ENCODE data around the gene STXBP2.

The STXBP2 gene

DNA sequence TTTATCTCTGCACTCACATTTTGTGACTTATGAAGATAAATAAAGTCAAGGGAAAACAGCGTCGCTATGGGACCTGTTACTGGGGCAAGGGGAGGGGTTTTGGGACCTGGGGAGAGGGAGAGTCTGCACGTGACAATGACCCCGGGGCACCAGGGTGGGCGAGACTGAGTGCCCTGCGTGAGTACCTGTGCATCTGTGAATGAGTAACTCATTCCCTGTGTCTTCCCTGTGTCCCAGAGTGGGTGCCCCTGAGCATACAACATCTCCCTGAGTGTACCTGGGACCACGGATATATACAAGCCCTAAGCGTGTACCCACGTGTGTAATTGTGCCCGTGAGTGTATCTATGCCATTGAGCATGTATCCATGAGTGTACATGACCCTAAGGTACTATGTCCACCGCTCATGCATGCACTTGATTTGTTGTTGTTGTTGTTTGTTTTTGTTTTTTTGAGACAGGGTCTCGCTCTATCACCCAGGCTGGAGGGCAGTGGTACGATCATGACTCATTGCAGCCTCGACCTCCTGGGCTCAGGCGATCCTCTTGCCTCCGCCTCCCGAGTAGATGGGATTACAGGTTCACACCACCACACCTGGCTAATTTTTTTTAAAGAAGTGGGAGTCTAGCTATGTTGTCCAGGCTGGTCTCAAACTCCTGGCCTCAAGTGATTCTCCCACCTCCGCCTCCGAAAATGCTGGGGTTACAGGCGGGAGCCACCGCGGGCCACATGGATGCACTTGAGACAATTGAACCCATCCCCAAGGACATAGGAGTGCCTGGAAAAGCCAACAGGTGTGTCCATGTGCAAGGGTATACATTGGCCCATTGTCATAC, 43.1 kb downstream of the STXBP2 start:
- Histone ChIP-seq H3K4me3 (ENCODE audit: control insufficient read depth in 1 of 7, extremely low read depth in 1 of 7, insufficient read depth in 4 of 7, low read depth in 2 of 7, low read length in 6 of 7) (peak overlapping the region in 6 of 7 experiments; percentile 44 to 98 (median 90)), H3K36me3 (ENCODE audit: control insufficient read depth in 4 of 4, insufficient read depth in 4 of 4, low read length in 3 of 4) (peaks cover 0 to 19% (median 9%) of the 10 kb centered on the region in 4 experiments), H3K4me1 (ENCODE audit: control extremely low read depth in 1 of 4, control insufficient read depth in 4 of 4, insufficient read depth in 4 of 4, low read length in 3 of 4) (peaks cover 0 to 56% (median 51%) of the 10 kb centered on the region in 4 experiments), H3K27me3 (replicated peaks in 2 of 5; ENCODE audit: control insufficient read depth in 4 of 5, insufficient read depth in 5 of 5, low read length in 4 of 5) (no peaks in the 10 kb centered on the region), H3K27ac (ENCODE audit: insufficient read depth in 1 of 2, low read depth in 1 of 2, low read length in 2 of 2, poor library complexity in 1 of 2, severe bottlenecking in 2 of 2) (no peak overlapping the region), H3K9me3 (ENCODE audit: control extremely low read depth in 1 of 5, control insufficient read depth in 4 of 5, insufficient read depth in 2 of 5, low read depth in 1 of 5, low read length in 4 of 5) (no peaks in the 10 kb centered on the region)
- WGBS (ENCODE audit: insufficient coverage), result 65% methylated on average over 17 of the region's 22 CpGs
- no peak for DNase-seq
- CTCF ChIA-PET, result interaction anchor here (0.8 to 3.3 kb wide), 21 partner anchors 9 to 262 kb away, joined by 3 to 49 read pairs (median 4); partner anchors contain the start of genes FCER2 and PCP2
- POLR2A ChIA-PET, result interaction anchor here (1.1 to 1.7 kb wide), 3 partner anchors 10 to 115 kb away, joined by 3 to 4 read pairs (median 3); no protein-coding TSS in a partner anchor

DNA sequence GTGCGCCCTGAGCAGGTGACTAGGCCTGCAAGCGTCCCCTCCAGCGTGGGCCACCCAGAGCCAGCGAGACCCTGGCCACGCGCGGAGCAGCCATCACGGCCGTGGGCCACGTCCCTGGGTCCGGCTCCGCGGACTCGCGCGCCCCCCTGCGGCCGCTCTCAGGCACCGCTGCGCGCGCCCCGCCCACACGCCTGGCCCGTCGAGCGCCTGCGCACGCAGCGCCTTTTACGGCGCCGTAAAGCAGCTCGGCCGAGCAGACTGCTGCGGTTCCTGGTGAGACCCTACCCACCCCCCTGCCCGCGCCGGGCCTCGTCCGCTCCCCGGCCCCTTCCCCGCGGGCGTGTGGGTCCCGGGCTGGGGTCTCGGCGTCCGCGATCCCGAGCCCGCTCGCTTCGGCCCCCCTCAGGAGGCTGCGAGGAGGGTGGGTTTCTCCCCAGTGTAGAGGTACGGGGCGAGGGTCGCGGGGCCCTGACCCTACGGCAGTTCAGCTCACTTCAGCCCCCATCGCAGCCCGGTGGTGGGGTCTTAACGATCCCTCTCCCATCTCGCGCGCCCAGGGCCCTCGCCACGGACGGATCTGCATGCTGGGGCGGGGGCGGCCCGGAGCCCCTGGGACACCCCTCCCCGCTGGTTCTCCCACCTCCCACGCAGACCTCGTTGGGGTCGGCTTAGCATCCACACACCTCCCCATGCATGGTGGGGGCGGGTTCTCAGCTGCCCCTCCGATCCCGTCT, 43.9 kb downstream of the STXBP2 start, which contains the start of gene TRAPPC5:
TRAPPC5 (plus strand) TSS at position 228 of the 734 bp plus-strand sequence. CDS start 1,421 bp downstream, outside the sequence.
- peaks cover 0 to 56% (median 51%) of the 10 kb centered on the region in 4 experiments for H3K4me1 ChIP-seq (ENCODE audit: control extremely low read depth in 1 of 4, control insufficient read depth in 4 of 4, insufficient read depth in 4 of 4, low read length in 3 of 4)
- WGBS (ENCODE audit: insufficient coverage), result 0% methylated on average over 65 of the region's 79 CpGs
- POLR2A ChIA-PET, result interaction anchor here (0.6 to 1.7 kb wide), 6 partner anchors 11 to 374 kb away, joined by 3 to 4 read pairs (median 3); partner anchors contain the start of gene PCP2

DNA sequence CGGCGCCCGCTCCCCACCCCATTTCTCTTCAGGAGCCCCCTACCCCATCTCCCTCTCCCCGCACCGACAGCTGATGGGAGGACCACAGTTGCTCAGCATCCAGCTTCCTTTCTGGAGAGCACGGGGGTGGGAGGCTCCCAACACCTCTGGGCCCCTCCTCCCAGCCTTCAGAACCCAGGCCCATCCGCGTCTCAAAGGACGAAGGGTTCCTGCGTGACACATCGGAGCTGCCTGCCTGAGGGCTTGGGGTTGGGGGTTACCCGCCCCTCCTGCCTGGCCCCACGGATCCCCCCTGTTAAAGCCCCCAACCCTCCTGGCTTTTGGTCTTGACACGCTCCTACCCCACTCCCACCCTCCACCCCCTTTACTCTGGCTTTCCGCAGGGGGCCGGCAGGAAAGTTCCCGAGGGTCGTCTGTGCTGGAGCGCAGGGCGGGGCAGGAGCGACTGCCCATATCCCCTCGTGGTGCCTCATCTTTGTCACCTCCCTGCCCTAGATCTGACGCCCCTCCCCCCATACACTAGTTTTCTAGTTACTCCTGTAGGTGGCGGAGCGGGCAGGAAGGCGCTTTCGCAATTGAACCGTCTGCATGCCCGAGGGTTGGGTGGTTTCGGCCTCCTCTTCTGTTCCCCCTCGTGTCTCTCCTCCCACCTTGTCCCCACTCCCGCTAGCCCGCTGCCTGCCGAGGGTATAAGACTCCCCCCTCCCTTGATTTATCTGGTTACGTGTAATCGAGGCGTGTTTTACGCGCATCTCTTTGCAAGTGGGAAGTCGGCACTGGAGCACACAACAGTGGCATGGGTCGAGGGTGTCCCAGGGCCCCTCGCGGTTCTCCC, 44.6 kb downstream of the STXBP2 start:
- 4% methylated on average over 36 of the region's 43 CpGs for WGBS (ENCODE audit: insufficient coverage)
- Histone ChIP-seq H3K27me3 (replicated peaks in 2 of 5; ENCODE audit: control insufficient read depth in 4 of 5, insufficient read depth in 5 of 5, low read length in 4 of 5) (no peaks in the 10 kb centered on the region), H3K27ac (ENCODE audit: insufficient read depth in 1 of 2, low read depth in 1 of 2, low read length in 2 of 2, poor library complexity in 1 of 2, severe bottlenecking in 2 of 2) (peak overlapping the region; percentile 54 to 87), H3K4me3 (ENCODE audit: control insufficient read depth in 1 of 7, extremely low read depth in 1 of 7, insufficient read depth in 4 of 7, low read depth in 2 of 7, low read length in 6 of 7) (peak overlapping the region; percentile 56 to 98 (median 87)), H3K9me3 (ENCODE audit: control extremely low read depth in 1 of 5, control insufficient read depth in 4 of 5, insufficient read depth in 2 of 5, low read depth in 1 of 5, low read length in 4 of 5) (no peaks in the 10 kb centered on the region), H3K36me3 (ENCODE audit: control insufficient read depth in 4 of 4, insufficient read depth in 4 of 4, low read length in 3 of 4) (peaks cover 0 to 24% (median 11%) of the 10 kb centered on the region in 4 experiments), H3K4me1 (ENCODE audit: control extremely low read depth in 1 of 4, control insufficient read depth in 4 of 4, insufficient read depth in 4 of 4, low read length in 3 of 4) (peaks cover 0 to 51% (median 46%) of the 10 kb centered on the region in 4 experiments)
- POLR2A ChIA-PET, result interaction anchor here (0.6 to 1.7 kb wide), 5 partner anchors 12 to 373 kb away, joined by 3 to 4 read pairs (median 3); no protein-coding TSS in a partner anchor
- CTCF ChIA-PET, result interaction anchor here (0.6 to 3.3 kb wide), 32 partner anchors 11 to 260 kb away, joined by 3 to 49 read pairs (median 4); partner anchors contain the start of genes FCER2, PCP2, PET100 and STXBP2
- DNase-seq, result peak; percentile 91 to 95 (median 94)

More for the DNA sequence above, 43.9 kb downstream of the STXBP2 start, which contains the start of gene TRAPPC5:
- DNase-seq, result peak; percentile 84 to 91 (median 91)
- Histone ChIP-seq H3K27ac (ENCODE audit: insufficient read depth in 1 of 2, low read depth in 1 of 2, low read length in 2 of 2, poor library complexity in 1 of 2, severe bottlenecking in 2 of 2) (peak within 1 kb of the TSS; percentile 54 to 87), H3K36me3 (ENCODE audit: control insufficient read depth in 4 of 4, insufficient read depth in 4 of 4, low read length in 3 of 4) (peaks cover 0 to 24% (median 11%) of the 10 kb centered on the region in 4 experiments), H3K9me3 (ENCODE audit: control extremely low read depth in 1 of 5, control insufficient read depth in 4 of 5, insufficient read depth in 2 of 5, low read depth in 1 of 5, low read length in 4 of 5) (no peaks in the 10 kb centered on the region), H3K27me3 (replicated peaks in 2 of 5; ENCODE audit: control insufficient read depth in 4 of 5, insufficient read depth in 5 of 5, low read length in 4 of 5) (no peaks in the 10 kb centered on the region), H3K4me3 (ENCODE audit: control insufficient read depth in 1 of 7, extremely low read depth in 1 of 7, insufficient read depth in 4 of 7, low read depth in 2 of 7, low read length in 6 of 7) (peak within 1 kb of the TSS; percentile 56 to 98 (median 87))
- CTCF ChIA-PET, result interaction anchor here (0.6 to 3.3 kb wide), 32 partner anchors 10 to 261 kb away, joined by 3 to 49 read pairs (median 4); partner anchors contain the start of genes FCER2, PCP2, PET100 and STXBP2

DNA sequence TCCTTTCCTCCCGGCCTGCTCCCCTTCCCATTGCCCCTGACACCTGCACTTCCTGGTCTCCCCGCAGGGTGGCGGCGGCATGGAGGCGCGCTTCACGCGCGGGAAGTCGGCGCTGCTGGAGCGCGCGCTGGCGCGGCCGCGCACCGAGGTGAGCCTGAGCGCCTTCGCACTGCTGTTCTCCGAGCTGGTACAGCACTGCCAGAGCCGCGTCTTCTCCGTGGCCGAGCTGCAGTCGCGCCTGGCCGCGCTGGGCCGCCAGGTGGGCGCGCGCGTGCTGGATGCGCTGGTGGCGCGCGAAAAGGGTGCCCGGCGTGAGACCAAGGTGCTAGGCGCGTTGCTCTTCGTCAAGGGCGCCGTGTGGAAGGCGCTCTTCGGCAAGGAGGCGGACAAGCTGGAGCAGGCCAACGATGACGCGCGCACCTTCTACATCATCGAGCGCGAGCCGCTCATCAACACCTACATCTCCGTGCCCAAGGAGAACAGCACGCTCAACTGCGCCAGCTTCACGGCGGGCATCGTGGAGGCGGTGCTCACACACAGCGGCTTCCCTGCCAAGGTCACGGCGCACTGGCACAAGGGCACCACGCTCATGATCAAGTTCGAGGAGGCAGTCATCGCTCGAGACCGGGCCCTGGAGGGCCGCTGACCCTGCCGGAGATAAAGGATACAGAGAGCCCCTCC, 45.4 kb downstream of the STXBP2 start:
- Histone ChIP-seq H3K4me3 (ENCODE audit: control insufficient read depth in 1 of 7, extremely low read depth in 1 of 7, insufficient read depth in 4 of 7, low read depth in 2 of 7, low read length in 6 of 7) (peak overlapping the region in 5 of 7 experiments; percentile 81 to 98 (median 93)), H3K27me3 (replicated peaks in 2 of 5; ENCODE audit: control insufficient read depth in 4 of 5, insufficient read depth in 5 of 5, low read length in 4 of 5) (no peaks in the 10 kb centered on the region), H3K4me1 (ENCODE audit: control extremely low read depth in 1 of 4, control insufficient read depth in 4 of 4, insufficient read depth in 4 of 4, low read length in 3 of 4) (peaks cover 0 to 44% (median 39%) of the 10 kb centered on the region in 4 experiments), H3K36me3 (ENCODE audit: control insufficient read depth in 4 of 4, insufficient read depth in 4 of 4, low read length in 3 of 4) (peaks cover 0 to 24% (median 11%) of the 10 kb centered on the region in 4 experiments), H3K27ac (ENCODE audit: insufficient read depth in 1 of 2, low read depth in 1 of 2, low read length in 2 of 2, poor library complexity in 1 of 2, severe bottlenecking in 2 of 2) (no peak overlapping the region), H3K9me3 (ENCODE audit: control extremely low read depth in 1 of 5, control insufficient read depth in 4 of 5, insufficient read depth in 2 of 5, low read depth in 1 of 5, low read length in 4 of 5) (no peaks in the 10 kb centered on the region)
- 90% methylated on average over 73 of the region's 74 CpGs for WGBS (ENCODE audit: insufficient coverage)
- POLR2A ChIA-PET, result no interaction called here
- CTCF ChIA-PET, result interaction anchor here (2.9 to 3.3 kb wide), 2 partner anchors 114 to 117 kb away, joined by 18 to 49 read pairs; no protein-coding TSS in a partner anchor
- DNase-seq, result no peak

DNA sequence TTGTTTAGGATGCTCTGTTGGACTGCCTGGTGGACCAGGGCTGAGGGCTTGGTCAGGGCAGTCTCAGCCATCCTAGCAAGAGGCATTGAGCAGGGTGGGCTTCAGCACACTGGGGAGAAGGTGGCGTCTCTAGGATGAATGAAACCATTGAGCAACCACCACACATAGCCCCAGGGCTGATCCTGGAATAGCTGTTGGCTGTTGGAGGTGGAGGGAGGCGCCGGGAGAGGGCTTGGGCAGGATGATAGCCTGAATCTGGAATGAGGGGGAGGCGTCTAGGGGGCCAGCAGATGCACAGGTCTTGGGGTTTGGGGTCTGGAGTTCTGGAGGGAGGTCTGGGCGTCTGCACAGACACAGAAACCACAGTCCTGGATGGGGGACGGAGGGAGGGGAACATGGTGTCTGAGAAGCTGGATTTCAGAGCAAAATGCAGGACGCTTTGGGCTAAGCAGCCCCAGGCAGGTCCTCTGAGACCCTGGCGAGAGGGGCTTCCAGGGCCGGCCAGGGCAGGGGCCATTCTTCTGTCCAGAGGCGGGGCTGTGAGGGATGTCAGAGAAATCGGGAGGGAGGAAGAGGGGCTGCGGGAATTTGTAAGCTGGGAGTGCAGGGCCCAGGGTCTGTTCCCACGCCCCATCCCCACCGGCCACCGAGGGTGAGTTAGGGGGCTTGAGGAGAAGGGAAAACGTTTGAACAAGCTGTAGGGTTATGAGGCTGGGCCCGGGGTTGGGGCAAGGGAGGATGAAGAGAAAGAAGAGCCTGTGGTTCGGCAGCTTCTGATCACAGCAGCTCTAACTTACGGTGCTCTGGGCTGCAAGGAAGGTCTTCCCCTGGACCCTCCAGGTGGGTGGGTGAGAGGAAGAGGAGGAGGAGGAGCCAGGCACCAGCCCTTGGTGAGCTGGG, 48.9 kb downstream of the STXBP2 start:
- Histone ChIP-seq H3K36me3 (ENCODE audit: control insufficient read depth in 4 of 4, insufficient read depth in 4 of 4, low read length in 3 of 4) (peaks cover 0 to 24% (median 11%) of the 10 kb centered on the region in 4 experiments), H3K27ac (ENCODE audit: insufficient read depth in 1 of 2, low read depth in 1 of 2, low read length in 2 of 2, poor library complexity in 1 of 2, severe bottlenecking in 2 of 2) (no peak overlapping the region), H3K4me1 (ENCODE audit: control extremely low read depth in 1 of 4, control insufficient read depth in 4 of 4, insufficient read depth in 4 of 4, low read length in 3 of 4) (peaks cover 0 to 18% (median 15%) of the 10 kb centered on the region in 4 experiments), H3K4me3 (ENCODE audit: control insufficient read depth in 1 of 7, extremely low read depth in 1 of 7, insufficient read depth in 4 of 7, low read depth in 2 of 7, low read length in 6 of 7) (no peak overlapping the region), H3K9me3 (ENCODE audit: control extremely low read depth in 1 of 5, control insufficient read depth in 4 of 5, insufficient read depth in 2 of 5, low read depth in 1 of 5, low read length in 4 of 5) (no peaks in the 10 kb centered on the region), H3K27me3 (replicated peaks in 2 of 5; ENCODE audit: control insufficient read depth in 4 of 5, insufficient read depth in 5 of 5, low read length in 4 of 5) (peaks cover 0 to 3% (median 0%) of the 10 kb centered on the region in 5 experiments)
- ChIA-PET POLR2A (no interaction called here), CTCF (interaction anchor here (0.9 to 2.3 kb wide), 4 partner anchors 19 to 114 kb away, joined by 3 to 12 read pairs (median 4); no protein-coding TSS in a partner anchor)
- 95% methylated on average over 14 of the region's 19 CpGs for WGBS (ENCODE audit: insufficient coverage)
- DNase-seq, result no peak
